Left lung (tissue), 10 donors: ENCODE results near the gene PRDX5. TPM values are rescaled to one million over a fixed set of nuclear protein-coding genes. Genes with fewer than 3 reads are reported as not detected.

Experiments used
- ATAC-seq: fragments of 200-7000 bp; cut with Tn5 transposase; one replicate; pipeline ENCODE4 v1.9.1; 2020; ENCODE audit warnings: moderate library complexity
- DNase-seq, 4 donors: peaks; one replicate each; pipeline ENCODE4 v3.0.0-alpha.2; 2013 to 2020
- H3K27ac ChIP-seq, 2 donors: fragments of 200-600 bp; sonication (generic) in 1 of 2; one replicate each; pipeline versions ENCODE4 v1.5.0 to v1.8.0; 2020 to 2021
- H3K27me3 ChIP-seq, 2 donors: fragments of 200-600 bp; sonication (generic) in 1 of 2; one replicate each; pipeline versions ENCODE4 v1.5.0 to v1.8.0; 2020 to 2021
- H3K36me3 ChIP-seq, 2 donors: fragments of 200-600 bp; sonication (generic) in 1 of 2; one replicate each; pipeline versions ENCODE4 v1.5.0 to v1.8.0; 2020 to 2021
- H3K4me1 ChIP-seq, 2 donors: fragments of 200-600 bp; one replicate each; pipeline ENCODE4 v1.8.0; 2021
- H3K4me3 ChIP-seq, 2 donors: fragments of 200-600 bp; sonication (generic) in 1 of 2; one replicate each; pipeline versions ENCODE4 v1.5.0 to v1.8.0; 2020 to 2021; ENCODE audit warnings: mild to moderate bottlenecking in 1 of 2
- H3K9me3 ChIP-seq, 2 donors: fragments of 200-600 bp; sonication (generic) in 1 of 2; one replicate each; pipeline versions ENCODE4 v1.5.0 to v1.8.0; 2020 to 2021
- CTCF ChIP-seq, 2 donors: fragments of 200-600 bp; sonication (generic) in 1 of 2; IDR thresholded peaks; one replicate each; pipeline versions ENCODE4 v1.5.0 to v1.8.0; 2021; ENCODE audit warnings: antibody characterized with exemption in 2 of 2
- intact Hi-C, 2 donors: fragments of 100-400 bp; cut with DNase I; formaldehyde crosslinking; loops; one replicate each; pipeline versions ENCODE4 v1.11.2 to v1.14.2; 2022
- polyA plus RNA-seq, 6 donors: library from polyadenylated mRNA; unstranded; fragments of 120-200 nt; gene quantifications; one replicate each; pipeline ENCODE4 v1.2.1, GENCODE V29; 2013; ENCODE audit not compliant: insufficient read length in 6 of 6
- total RNA-seq, 2 donors: library from RNA; stranded (reverse); fragmentation: NEBNext Ultra II Directional; extraction: Animal tissue kit (Norgen Biotek cat#: 25700); gene quantifications; one replicate each; pipeline ENCODE4 v1.2.1, GENCODE V29; 2021
- donor health status: DM: no; HTN: yes; CAD: no.
- donor health status: DM: no; HTN: no; CAD: no.

The PRDX5 gene
- total and polyA plus RNA-seq, 8 donors, result 150 to 209 (median 177) TPM

- DNase-seq, result no peak
- Histone ChIP-seq H3K27me3 (no peaks in the 10 kb centered on the region), H3K36me3 (peaks cover 0 to 47% of the 10 kb centered on the region in 2 donors), H3K27ac (peak overlapping the region; percentile 98 to 99), H3K9me3 (no peaks in the 10 kb centered on the region), H3K4me1 (peaks cover 5 to 44% of the 10 kb centered on the region in 2 donors), H3K4me3 (peak overlapping the region; percentile 71 to 85)
- ATAC-seq, result no peak
- no peak for TF ChIP-seq CTCF (IDR thresholded peaks at IDR 0.05)
- intact Hi-C loops, result no loop called here
Measured at GRCh38 chr11:64318766-64319761, 1.1 kb downstream of the PRDX5 start.

- no peak for DNase-seq
- H3K36me3 ChIP-seq, result peaks cover 0 to 32% of the 10 kb centered on the region in 2 donors
- no peak overlapping the region for H3K4me3 ChIP-seq
- TF ChIP-seq CTCF (IDR thresholded peaks at IDR 0.05), result no peak
- no peaks in the 10 kb centered on the region for H3K27me3 ChIP-seq
- no peak for ATAC-seq
- H3K9me3 ChIP-seq, result no peaks in the 10 kb centered on the region
- intact Hi-C loops, result no loop called here
- H3K27ac ChIP-seq, result no peak overlapping the region
- H3K4me1 ChIP-seq, result peaks cover 5 to 42% of the 10 kb centered on the region in 2 donors
Measured at GRCh38 chr11:64320556-64320955, 2.6 kb downstream of the PRDX5 start.

- H3K36me3 ChIP-seq, result peaks cover 0 to 27% of the 10 kb centered on the region in 2 donors
- no peak overlapping the region for H3K4me3 ChIP-seq
- DNase-seq, result no peak
- peak overlapping the region in 1 of 2 donors; percentile 50 for H3K27ac ChIP-seq
- no peaks in the 10 kb centered on the region for H3K9me3 ChIP-seq
- no peak for TF ChIP-seq CTCF (IDR thresholded peaks at IDR 0.05)
- no peaks in the 10 kb centered on the region for H3K27me3 ChIP-seq
- H3K4me1 ChIP-seq, result peaks cover 5 to 37% of the 10 kb centered on the region in 2 donors
- intact Hi-C loops, result no loop called here
- ATAC-seq, result no peak
Measured at GRCh38 chr11:64321026-64321425, 3.1 kb downstream of the PRDX5 start.

- no peaks in the 10 kb centered on the region for H3K27me3 ChIP-seq
- peaks cover 0 to 22% of the 10 kb centered on the region in 2 donors for H3K36me3 ChIP-seq
- H3K9me3 ChIP-seq, result no peaks in the 10 kb centered on the region
- peak; percentile 30 for ATAC-seq
- no peak for TF ChIP-seq CTCF (IDR thresholded peaks at IDR 0.05)
- peaks cover 5 to 32% of the 10 kb centered on the region in 2 donors for H3K4me1 ChIP-seq
- intact Hi-C loops, result no loop called here
- H3K4me3 ChIP-seq, result no peak overlapping the region
- peak in 3 of 4 donors; percentile 64 to 79 (median 75) for DNase-seq
- peak overlapping the region; percentile 26 to 50 for H3K27ac ChIP-seq
Measured at GRCh38 chr11:64321533-64321932, 3.6 kb downstream of the PRDX5 start.

GRCh38 chr11:64322925-64323260, 5.0 kb downstream of the PRDX5 start:
- intact Hi-C loops, result no loop called here
- ATAC-seq (no peak), DNase-seq (no peak)
- H3K27ac ChIP-seq, result no peak overlapping the region
- H3K36me3 ChIP-seq, result peaks cover 0 to 20% of the 10 kb centered on the region in 2 donors
- peaks cover 5 to 27% of the 10 kb centered on the region in 2 donors for H3K4me1 ChIP-seq
- no peaks in the 10 kb centered on the region for H3K9me3 ChIP-seq
- no peak overlapping the region for H3K4me3 ChIP-seq
- no peaks in the 10 kb centered on the region for H3K27me3 ChIP-seq
- TF ChIP-seq CTCF (IDR thresholded peaks at IDR 0.05), result no peak
